HEK293 (cell line): ENCODE measurements around the gene RCAN2.

Experiments used
- CTCF ChIA-PET: fragments of 350-600 bp; formaldehyde crosslinking; extraction: SDS; loops from one replicate; lab custom pipeline; 2021; ENCODE audit warnings: antibody characterized with exemption; lab: Yijun Ruan, JAX
- POLR2A ChIA-PET: fragments of 300-600 bp; formaldehyde crosslinking; extraction: SDS; loops from one replicate; lab custom pipeline; 2020; ENCODE audit warnings: antibody characterized with exemption, inconsistent platforms; lab: Yijun Ruan, JAX
- H3K27ac ChIP-seq: fragments of 200-500 bp; sonication (Bioruptor generic); 2 replicates; pipeline ENCODE4 v1.5.1; 2014; ENCODE audit warnings: low read depth, low read length, control low read depth, inconsistent platforms; ENCODE audit errors: extremely low read depth
- H3K36me3 ChIP-seq, 2 experiments: fragments of 200-500 bp in 1 of 2; sonication (Bioruptor generic) in 1 of 2; 1 replicate in 1 of 2; 2 replicates in 1 of 2; pipeline ENCODE4 v1.5.1; 2014 to 2017; ENCODE audit warnings: inconsistent platforms in 2 of 2, low read length in 2 of 2; ENCODE audit not compliant: control insufficient read depth in 2 of 2, insufficient read depth in 1 of 2
- H3K4me1 ChIP-seq: fragments of 200-500 bp; sonication (Bioruptor generic); 2 replicates; pipeline ENCODE4 v1.5.1; 2014; ENCODE audit warnings: mild to moderate bottlenecking, low read length, inconsistent platforms; ENCODE audit not compliant: control insufficient read depth, insufficient read depth
- H3K4me3 ChIP-seq: 2 replicates; pipeline ENCODE4 v1.5.1; 2011; ENCODE audit warnings: low read depth, mild to moderate bottlenecking, control low read depth, low read length, moderate library complexity
- H3K9me3 ChIP-seq: fragments of 200-500 bp; sonication (Bioruptor generic); 2 replicates; pipeline ENCODE4 v1.5.1; 2014; ENCODE audit warnings: low read depth, low read length, inconsistent platforms; ENCODE audit not compliant: control insufficient read depth, insufficient read depth
- FEZF1 ChIP-seq: fragments of 450-650 bp; formaldehyde crosslinking; IDR thresholded peaks from 2 replicates; pipeline ENCODE4 v1.5.1; 2016; ENCODE audit warnings: missing biosample characterization, missing genetic modification characterization
- KLF17 ChIP-seq: fragments of 450-650 bp; formaldehyde crosslinking; IDR thresholded peaks from 2 replicates; pipeline ENCODE4 v1.5.1; 2016; ENCODE audit warnings: missing biosample characterization, missing genetic modification characterization
- KLF7 ChIP-seq: fragments of 450-650 bp; formaldehyde crosslinking; IDR thresholded peaks from 2 replicates; pipeline ENCODE4 v1.5.1; 2016; ENCODE audit warnings: missing biosample characterization, missing genetic modification characterization, borderline replicate concordance
- MYNN ChIP-seq: fragments of 450-650 bp; formaldehyde crosslinking; IDR thresholded peaks from 2 replicates; pipeline ENCODE4 v1.5.1; 2016; ENCODE audit warnings: missing biosample characterization, missing genetic modification characterization, borderline replicate concordance
- REPIN1 ChIP-seq: fragments of 450-650 bp; formaldehyde crosslinking; IDR thresholded peaks from 2 replicates; pipeline ENCODE4 v1.5.1; 2017; ENCODE audit warnings: missing biosample characterization, missing genetic modification characterization, low read depth
- TRIM28 ChIP-seq: IDR thresholded peaks from 2 replicates; pipeline ENCODE4 v1.6.1; 2011; ENCODE audit warnings: low read length, control low read depth, borderline replicate concordance
- ZNF112 ChIP-seq: fragments of 450-650 bp; formaldehyde crosslinking; IDR thresholded peaks from 2 replicates; pipeline ENCODE4 v1.5.0; 2017; ENCODE audit warnings: missing biosample characterization, missing genetic modification characterization
- ZNF362 ChIP-seq: fragments of 450-650 bp; formaldehyde crosslinking; IDR thresholded peaks from 2 replicates; pipeline ENCODE4 v1.5.1; 2016; ENCODE audit warnings: missing biosample characterization, missing genetic modification characterization
- ZNF394 ChIP-seq: fragments of 450-650 bp; formaldehyde crosslinking; IDR thresholded peaks from 2 replicates; pipeline ENCODE4 v1.5.1; 2016; ENCODE audit warnings: missing biosample characterization, missing genetic modification characterization, mild to moderate bottlenecking, moderate library complexity, borderline replicate concordance
- ZNF404 ChIP-seq: fragments of 450-650 bp; formaldehyde crosslinking; IDR thresholded peaks from 2 replicates; pipeline ENCODE4 v1.5.1; 2017; ENCODE audit warnings: missing biosample characterization, missing genetic modification characterization
- ZNF426 ChIP-seq: fragments of 450-650 bp; formaldehyde crosslinking; IDR thresholded peaks from 2 replicates; pipeline ENCODE4 v1.5.1; 2017; ENCODE audit warnings: missing biosample characterization, missing genetic modification characterization, mild to moderate bottlenecking, inconsistent platforms, moderate library complexity
- ZNF513 ChIP-seq: fragments of 450-650 bp; IDR thresholded peaks from 2 replicates; pipeline ENCODE4 v1.5.1; 2018; ENCODE audit warnings: missing biosample characterization, missing genetic modification characterization
- ZNF530 ChIP-seq: fragments of 450-650 bp; formaldehyde crosslinking; IDR thresholded peaks from 2 replicates; pipeline ENCODE4 v1.5.1; 2016; ENCODE audit warnings: low read depth, missing biosample characterization, missing genetic modification characterization
- ZNF677 ChIP-seq: fragments of 450-650 bp; IDR thresholded peaks from 2 replicates; pipeline ENCODE4 v1.5.0; 2018; ENCODE audit warnings: missing biosample characterization, mild to moderate bottlenecking, missing genetic modification characterization, moderate library complexity
- ZNF791 ChIP-seq: fragments of 450-650 bp; formaldehyde crosslinking; IDR thresholded peaks from 2 replicates; pipeline ENCODE4 v1.5.1; 2016; ENCODE audit warnings: missing biosample characterization, missing genetic modification characterization
- ZSCAN5A ChIP-seq: fragments of 450-650 bp; formaldehyde crosslinking; IDR thresholded peaks from 2 replicates; pipeline ENCODE4 v1.5.1; 2016; ENCODE audit warnings: missing biosample characterization, missing genetic modification characterization
- TF ChIP-seq, protein P1 (sequence below): fragments of 450-650 bp; formaldehyde crosslinking; IDR thresholded peaks from 2 replicates; pipeline ENCODE4 v1.5.1; 2016; ENCODE audit warnings: missing biosample characterization, missing genetic modification characterization, low read depth
- TF ChIP-seq, protein P2 (sequence below): fragments of 450-650 bp; formaldehyde crosslinking; IDR thresholded peaks from 2 replicates; pipeline ENCODE4 v1.5.1; 2016; ENCODE audit warnings: missing biosample characterization, missing genetic modification characterization
- TF ChIP-seq, protein P3 (sequence below): fragments of 450-650 bp; formaldehyde crosslinking; IDR thresholded peaks from 2 replicates; pipeline ENCODE4 v1.5.1; 2017; ENCODE audit warnings: missing biosample characterization, missing genetic modification characterization
- TF ChIP-seq, protein P4 (sequence below): fragments of 450-650 bp; formaldehyde crosslinking; IDR thresholded peaks from 2 replicates; pipeline ENCODE4 v1.5.1; 2016; ENCODE audit warnings: missing biosample characterization, missing genetic modification characterization
- TF ChIP-seq, protein P5 (sequence below): fragments of 450-650 bp; formaldehyde crosslinking; IDR thresholded peaks from 2 replicates; pipeline ENCODE4 v1.5.1; 2017; ENCODE audit warnings: missing biosample characterization, missing genetic modification characterization

RCAN2 gene

GRCh38 chr6:46248143-46248542, 243.1 kb downstream of the RCAN2 start (continued):
- TF ChIP-seq REPIN1 (tag by site-specific recombination) (no peak), ZNF394 (no peak)
- TF ChIP-seq, protein P1, sequence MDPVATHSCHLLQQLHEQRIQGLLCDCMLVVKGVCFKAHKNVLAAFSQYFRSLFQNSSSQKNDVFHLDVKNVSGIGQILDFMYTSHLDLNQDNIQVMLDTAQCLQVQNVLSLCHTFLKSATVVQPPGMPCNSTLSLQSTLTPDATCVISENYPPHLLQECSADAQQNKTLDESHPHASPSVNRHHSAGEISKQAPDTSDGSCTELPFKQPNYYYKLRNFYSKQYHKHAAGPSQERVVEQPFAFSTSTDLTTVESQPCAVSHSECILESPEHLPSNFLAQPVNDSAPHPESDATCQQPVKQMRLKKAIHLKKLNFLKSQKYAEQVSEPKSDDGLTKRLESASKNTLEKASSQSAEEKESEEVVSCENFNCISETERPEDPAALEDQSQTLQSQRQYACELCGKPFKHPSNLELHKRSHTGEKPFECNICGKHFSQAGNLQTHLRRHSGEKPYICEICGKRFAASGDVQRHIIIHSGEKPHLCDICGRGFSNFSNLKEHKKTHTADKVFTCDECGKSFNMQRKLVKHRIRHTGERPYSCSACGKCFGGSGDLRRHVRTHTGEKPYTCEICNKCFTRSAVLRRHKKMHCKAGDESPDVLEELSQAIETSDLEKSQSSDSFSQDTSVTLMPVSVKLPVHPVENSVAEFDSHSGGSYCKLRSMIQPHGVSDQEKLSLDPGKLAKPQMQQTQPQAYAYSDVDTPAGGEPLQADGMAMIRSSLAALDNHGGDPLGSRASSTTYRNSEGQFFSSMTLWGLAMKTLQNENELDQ, result no peak

- POLR2A ChIA-PET, result no interaction called here
- Histone ChIP-seq H3K9me3 (no peaks in the 10 kb centered on the region), H3K4me3 (no peak overlapping the region), H3K4me1 (no peaks in the 10 kb centered on the region), H3K27ac (no peak overlapping the region), H3K36me3 (no peaks in the 10 kb centered on the region)
- TF ChIP-seq ZNF530, result no peak
- TF ChIP-seq, protein P2, sequence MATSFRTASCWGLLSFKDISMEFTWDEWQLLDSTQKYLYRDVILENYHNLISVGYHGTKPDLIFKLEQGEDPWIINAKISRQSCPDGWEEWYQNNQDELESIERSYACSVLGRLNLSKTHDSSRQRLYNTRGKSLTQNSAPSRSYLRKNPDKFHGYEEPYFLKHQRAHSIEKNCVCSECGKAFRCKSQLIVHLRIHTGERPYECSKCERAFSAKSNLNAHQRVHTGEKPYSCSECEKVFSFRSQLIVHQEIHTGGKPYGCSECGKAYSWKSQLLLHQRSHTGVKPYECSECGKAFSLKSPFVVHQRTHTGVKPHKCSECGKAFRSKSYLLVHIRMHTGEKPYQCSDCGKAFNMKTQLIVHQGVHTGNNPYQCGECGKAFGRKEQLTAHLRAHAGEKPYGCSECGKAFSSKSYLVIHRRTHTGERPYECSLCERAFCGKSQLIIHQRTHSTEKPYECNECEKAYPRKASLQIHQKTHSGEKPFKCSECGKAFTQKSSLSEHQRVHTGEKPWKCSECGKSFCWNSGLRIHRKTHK (tag by site-specific recombination), result no peak
- TF ChIP-seq ZNF404, result no peak
- TF ChIP-seq, protein P3, sequence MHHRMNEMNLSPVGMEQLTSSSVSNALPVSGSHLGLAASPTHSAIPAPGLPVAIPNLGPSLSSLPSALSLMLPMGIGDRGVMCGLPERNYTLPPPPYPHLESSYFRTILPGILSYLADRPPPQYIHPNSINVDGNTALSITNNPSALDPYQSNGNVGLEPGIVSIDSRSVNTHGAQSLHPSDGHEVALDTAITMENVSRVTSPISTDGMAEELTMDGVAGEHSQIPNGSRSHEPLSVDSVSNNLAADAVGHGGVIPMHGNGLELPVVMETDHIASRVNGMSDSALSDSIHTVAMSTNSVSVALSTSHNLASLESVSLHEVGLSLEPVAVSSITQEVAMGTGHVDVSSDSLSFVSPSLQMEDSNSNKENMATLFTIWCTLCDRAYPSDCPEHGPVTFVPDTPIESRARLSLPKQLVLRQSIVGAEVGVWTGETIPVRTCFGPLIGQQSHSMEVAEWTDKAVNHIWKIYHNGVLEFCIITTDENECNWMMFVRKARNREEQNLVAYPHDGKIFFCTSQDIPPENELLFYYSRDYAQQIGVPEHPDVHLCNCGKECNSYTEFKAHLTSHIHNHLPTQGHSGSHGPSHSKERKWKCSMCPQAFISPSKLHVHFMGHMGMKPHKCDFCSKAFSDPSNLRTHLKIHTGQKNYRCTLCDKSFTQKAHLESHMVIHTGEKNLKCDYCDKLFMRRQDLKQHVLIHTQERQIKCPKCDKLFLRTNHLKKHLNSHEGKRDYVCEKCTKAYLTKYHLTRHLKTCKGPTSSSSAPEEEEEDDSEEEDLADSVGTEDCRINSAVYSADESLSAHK (tag by site-specific recombination), result no peak
- TF ChIP-seq ZNF112 (tag by site-specific recombination), result no peak
- TF ChIP-seq ZNF513 (tag by site-specific recombination), result no peak
- no peak for TF ChIP-seq ZSCAN5A (tag by site-specific recombination)
- no peak for TF ChIP-seq KLF7 (tag by site-specific recombination)
- no peak for TF ChIP-seq ZNF362 (tag by site-specific recombination)
- no peak for TF ChIP-seq FEZF1 (tag by site-specific recombination)
- no peak for TF ChIP-seq KLF17 (tag by site-specific recombination)
- TF ChIP-seq ZNF791 (tag by site-specific recombination), result no peak
- TF ChIP-seq TRIM28, result no peak
- TF ChIP-seq, protein P4, sequence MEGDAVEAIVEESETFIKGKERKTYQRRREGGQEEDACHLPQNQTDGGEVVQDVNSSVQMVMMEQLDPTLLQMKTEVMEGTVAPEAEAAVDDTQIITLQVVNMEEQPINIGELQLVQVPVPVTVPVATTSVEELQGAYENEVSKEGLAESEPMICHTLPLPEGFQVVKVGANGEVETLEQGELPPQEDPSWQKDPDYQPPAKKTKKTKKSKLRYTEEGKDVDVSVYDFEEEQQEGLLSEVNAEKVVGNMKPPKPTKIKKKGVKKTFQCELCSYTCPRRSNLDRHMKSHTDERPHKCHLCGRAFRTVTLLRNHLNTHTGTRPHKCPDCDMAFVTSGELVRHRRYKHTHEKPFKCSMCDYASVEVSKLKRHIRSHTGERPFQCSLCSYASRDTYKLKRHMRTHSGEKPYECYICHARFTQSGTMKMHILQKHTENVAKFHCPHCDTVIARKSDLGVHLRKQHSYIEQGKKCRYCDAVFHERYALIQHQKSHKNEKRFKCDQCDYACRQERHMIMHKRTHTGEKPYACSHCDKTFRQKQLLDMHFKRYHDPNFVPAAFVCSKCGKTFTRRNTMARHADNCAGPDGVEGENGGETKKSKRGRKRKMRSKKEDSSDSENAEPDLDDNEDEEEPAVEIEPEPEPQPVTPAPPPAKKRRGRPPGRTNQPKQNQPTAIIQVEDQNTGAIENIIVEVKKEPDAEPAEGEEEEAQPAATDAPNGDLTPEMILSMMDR (tag by site-specific recombination), result no peak
- TF ChIP-seq ZNF426 (tag by site-specific recombination), result no peak
- no peak for TF ChIP-seq ZNF394
- no peak for TF ChIP-seq ZNF677 (tag by site-specific recombination)
- TF ChIP-seq MYNN (tag by site-specific recombination), result no peak
- TF ChIP-seq, protein P5, sequence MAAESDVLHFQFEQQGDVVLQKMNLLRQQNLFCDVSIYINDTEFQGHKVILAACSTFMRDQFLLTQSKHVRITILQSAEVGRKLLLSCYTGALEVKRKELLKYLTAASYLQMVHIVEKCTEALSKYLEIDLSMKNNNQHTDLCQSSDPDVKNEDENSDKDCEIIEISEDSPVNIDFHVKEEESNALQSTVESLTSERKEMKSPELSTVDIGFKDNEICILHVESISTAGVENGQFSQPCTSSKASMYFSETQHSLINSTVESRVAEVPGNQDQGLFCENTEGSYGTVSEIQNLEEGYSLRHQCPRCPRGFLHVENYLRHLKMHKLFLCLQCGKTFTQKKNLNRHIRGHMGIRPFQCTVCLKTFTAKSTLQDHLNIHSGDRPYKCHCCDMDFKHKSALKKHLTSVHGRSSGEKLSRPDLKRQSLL (tag by site-specific recombination), result no peak
- CTCF ChIA-PET, result no interaction called here
These were observed 244.5 kb downstream of the RCAN2 start for GRCh38 chr6:46246727-46247126.
